GM19463 (cell line): ENCODE results near the gene PSMB2.

Source experiments
- ATAC-seq: cut with Tn5 transposase; IDR thresholded peaks from one replicate; pipeline ENCODE4 v1.9.1; 2021; ENCODE audit warnings: mild to moderate bottlenecking, moderate library complexity; ENCODE audit not compliant: unreplicated experiment

The PSMB2 gene

DNA sequence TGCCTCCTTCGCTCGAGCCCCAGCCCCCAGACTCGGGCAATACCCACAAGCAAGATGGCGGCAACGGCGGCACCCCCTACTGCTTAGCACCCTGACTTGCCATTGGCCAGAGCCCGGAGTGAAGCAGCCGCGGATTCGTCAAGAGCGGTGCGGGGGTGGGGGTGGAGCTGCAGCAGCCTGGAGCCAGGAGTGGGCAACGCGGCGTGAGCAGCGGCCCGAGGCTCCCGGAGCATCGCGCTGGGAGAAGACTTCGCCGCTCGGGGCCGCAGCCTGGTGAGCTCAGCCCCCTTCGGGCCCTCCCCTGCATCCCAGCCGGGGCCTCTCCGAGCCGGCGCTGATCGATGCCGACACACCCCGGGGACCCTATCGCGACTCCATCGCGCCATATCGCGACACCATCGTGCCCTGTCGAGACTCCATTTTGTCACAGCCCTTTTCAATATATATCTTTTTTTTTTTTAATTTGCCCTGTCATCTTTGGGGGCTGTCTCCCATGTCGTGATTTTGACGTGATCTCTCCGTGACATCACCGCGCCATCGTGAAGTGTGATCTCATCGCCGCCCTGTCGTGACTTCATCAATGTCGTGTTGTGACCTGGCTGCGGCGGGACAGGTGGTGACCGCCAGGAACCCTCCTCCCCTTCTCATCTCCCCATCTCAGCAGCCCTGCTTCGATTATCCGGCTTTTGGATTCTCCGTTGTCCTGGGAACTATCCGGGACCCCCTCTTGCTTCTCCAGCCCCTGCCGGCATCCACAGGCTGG is 83.5 kb downstream of the PSMB2 start, which contains the start of gene NCDN:
NCDN (plus strand) TSS at position 189 of the 763 bp plus-strand sequence; CDS start at position 581, 392 bp downstream.
- ATAC-seq: peak; percentile 86

DNA sequence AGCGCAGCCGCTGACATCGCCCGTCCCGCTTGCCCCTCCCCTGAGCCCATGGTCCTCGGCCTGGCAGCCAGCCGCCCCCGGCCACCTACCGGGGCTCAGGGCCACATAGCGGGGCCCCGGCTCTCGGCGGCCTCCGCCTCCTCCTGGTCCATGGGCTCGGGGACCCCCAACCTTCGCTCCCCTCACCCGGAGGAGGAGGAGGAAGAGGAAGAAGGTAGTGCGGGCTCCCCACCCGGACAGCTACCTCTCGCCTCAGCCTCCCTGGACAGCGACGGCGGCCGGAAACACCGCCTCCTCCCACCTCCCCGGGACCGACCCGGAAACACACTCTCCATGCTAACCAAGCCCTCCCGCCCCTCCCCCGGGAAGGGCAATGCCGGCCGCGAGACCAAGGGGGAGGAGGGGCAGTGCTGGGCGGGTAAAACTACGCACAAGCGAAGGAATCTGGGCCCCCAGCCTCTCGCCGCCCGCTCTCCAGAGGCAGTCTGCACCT is 84.2 kb downstream of the PSMB2 start, which contains the start of gene KIAA0319L:
KIAA0319L (minus strand) TSS at position 286 of the 493 bp plus-strand sequence. CDS start 2,912 bp downstream, outside the sequence.
- peak; percentile 79 for ATAC-seq

DNA sequence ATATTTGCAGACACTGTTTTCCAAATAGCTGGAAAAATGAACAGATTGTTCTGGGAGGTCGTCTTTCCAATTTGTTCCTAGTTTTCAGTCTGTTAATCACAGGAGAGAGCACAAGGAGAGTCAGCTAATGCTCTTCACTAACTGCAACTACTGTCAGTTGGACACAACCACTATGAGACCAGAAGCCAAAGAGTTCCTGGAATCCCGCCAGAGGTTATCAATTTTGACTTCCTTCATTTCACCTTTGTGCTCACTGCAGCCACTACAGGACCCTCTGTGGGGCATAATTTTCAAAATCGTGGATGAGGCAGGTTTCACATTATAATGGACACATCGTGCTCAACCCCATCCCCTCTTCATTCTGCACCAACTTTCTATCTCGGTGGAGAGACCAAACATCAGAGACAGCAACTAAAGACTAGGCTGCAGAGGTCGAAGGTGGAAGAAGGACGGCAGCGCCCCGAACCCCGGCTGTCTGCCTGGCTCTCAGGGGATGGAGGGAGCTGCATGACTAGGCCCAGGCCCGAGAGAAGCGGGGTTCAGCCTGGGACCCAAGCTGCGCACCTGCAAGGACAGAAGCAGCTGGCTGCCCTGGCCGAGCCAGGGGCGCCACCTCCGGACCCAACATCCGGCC is 84.7 kb downstream of the PSMB2 start:
- ATAC-seq: no peak

DNA sequence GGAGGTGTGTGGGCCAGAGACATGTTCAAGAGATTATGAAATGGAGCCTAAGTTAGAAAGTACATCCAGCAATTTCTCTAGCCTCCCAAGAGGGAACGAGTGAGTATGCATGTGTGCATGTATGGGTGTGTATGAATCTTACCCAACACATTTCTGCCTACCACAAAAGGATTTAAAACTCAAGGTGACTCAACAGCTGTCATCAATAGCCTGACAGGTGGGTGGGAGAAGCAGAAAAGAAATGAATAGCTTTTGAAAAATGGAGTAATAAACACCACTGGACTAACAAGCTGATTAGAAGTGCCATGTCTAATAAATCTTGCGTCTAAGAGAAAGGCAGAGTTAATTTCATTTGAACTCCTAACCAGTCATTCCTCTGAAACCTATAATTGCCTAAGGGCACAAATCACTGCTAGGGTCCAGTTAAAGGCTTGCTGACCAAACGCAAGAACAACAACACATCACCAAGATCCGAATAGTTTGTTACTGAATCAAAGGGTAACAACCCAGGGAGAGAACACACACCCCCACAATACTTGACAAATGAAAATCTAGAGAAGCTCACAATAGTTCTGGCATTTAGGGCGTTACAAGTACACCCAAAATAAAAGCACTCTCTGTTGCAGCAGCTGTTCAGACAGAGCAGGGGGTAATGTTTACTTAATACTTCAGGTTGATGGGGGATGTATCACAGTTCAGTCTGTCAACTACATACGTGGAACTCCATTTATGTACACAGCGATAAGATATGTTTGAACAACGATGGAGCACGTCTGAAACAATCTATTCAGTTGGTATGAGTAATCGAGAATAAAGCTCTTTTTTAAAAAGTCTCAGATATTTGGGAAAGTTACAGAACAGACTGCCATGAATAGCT is 85.5 kb downstream of the PSMB2 start:
- no peak for ATAC-seq

DNA sequence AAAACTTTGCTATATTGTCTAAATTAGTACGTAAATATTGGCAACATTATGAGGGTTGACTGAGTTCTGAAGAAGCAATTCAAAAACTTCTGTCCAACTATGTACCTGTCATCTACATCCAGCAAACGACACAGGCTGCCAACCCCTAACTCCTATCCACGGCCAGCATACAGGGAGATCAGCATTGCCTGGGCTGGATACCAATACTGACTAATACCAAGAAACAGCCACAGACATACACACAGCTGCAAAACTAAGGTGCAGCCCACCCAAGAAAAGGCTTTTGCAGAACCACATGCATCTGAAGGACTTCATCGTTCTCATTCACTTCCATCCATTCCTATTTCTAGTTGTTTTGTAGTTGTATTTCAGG is 86.1 kb downstream of the PSMB2 start:
- no peak for ATAC-seq

DNA sequence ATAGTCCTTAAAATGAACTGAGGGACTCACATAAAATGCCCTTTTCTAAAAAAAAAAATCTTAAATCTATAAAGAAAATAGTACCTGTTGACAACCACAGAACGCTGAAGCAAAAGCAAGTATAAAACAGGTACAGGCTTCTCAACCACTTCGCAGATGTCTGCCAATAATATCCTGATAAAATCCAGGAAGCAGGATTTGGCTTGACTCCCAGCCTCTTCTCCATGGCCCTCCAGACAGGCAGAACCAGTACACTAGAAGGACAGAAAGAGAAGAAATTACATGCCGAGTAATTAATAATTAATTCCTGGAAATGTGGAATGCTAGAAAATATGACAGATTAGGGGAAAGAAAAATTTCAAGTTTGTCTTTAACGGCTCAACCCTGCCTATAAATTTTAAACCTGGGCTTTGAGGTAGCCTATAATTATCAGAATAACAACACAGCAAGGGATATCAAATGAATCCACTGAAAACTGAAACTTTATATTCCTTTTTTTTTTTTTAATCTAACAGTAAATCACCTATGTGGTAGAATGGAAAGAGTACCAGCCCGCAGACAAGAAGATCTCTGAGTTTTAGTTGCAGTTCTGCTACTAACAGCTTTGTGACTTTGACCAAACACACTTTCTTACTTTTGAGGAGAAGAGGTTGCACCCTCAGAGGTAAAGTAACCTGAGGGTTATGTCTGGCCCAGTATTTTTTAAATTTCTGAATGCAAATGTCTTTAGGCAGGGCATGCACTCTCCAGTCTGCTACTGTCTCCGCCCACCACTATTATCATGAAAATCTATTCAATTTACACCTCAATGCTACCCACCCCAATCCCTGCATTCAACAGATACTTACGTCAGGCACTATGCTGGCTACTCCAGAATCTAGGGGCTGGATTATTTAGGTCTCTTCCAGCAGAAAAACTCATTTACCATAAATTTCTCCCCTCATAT is 86.8 kb downstream of the PSMB2 start:
- no peak for ATAC-seq

DNA sequence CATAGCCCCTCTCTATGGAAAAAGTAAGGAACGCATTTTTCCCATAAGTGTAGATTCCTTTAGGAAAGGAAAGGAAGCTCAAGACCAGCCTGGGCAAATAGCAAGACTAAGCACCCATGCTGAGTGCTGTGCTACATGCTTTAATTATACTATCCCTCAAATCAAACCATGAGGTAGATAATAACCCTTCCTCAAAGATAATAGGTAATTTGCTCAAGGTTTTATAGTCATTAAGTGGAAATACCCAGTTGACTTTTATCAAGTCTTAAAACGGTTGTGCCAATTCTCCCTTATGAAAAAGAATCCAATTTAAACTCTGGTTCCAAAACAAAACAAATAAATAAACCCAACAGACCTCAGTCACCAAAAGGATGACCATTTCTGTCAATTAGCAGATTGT is 87.5 kb downstream of the PSMB2 start:
- ATAC-seq: no peak
